Omental fat pad (tissue), 4 donors: ENCODE measurements around the gene DCP1B. TPM values are rescaled to one million over a fixed set of nuclear protein-coding genes. Genes with fewer than 3 reads are reported as not detected.

Experiments used
- ATAC-seq: fragments of 150-250 bp; one replicate; pipeline ENCODE4 v1.9.1; 2016; ENCODE audit warnings: mild to moderate bottlenecking, moderate library complexity; ENCODE audit not compliant: low FRiP score
- DNase-seq: peaks from one replicate; pipeline ENCODE4 v3.0.0-alpha.2; 2019; ENCODE audit warnings: low spot score
- total RNA-seq, 4 donors: library from RNA; depleted of rRNA; stranded (reverse); fragments of >200 nt; gene quantifications; one replicate each; pipeline ENCODE4 v1.1.0, GENCODE V29; 2016
- TF ChIP-seq, protein P1 (sequence below), 3 donors: fragments of 450-650 bp; IDR thresholded peaks; one replicate each; pipeline ENCODE4 v1.5.1; 2016 to 2017; ENCODE audit warnings: antibody characterized with exemption in 3 of 3, mild to moderate bottlenecking in 3 of 3, moderate library complexity in 2 of 3

Gene DCP1B
- total RNA-seq, 4 donors from 2014 or later, result 7.2 to 19.2 (median 9.9) TPM

DNA sequence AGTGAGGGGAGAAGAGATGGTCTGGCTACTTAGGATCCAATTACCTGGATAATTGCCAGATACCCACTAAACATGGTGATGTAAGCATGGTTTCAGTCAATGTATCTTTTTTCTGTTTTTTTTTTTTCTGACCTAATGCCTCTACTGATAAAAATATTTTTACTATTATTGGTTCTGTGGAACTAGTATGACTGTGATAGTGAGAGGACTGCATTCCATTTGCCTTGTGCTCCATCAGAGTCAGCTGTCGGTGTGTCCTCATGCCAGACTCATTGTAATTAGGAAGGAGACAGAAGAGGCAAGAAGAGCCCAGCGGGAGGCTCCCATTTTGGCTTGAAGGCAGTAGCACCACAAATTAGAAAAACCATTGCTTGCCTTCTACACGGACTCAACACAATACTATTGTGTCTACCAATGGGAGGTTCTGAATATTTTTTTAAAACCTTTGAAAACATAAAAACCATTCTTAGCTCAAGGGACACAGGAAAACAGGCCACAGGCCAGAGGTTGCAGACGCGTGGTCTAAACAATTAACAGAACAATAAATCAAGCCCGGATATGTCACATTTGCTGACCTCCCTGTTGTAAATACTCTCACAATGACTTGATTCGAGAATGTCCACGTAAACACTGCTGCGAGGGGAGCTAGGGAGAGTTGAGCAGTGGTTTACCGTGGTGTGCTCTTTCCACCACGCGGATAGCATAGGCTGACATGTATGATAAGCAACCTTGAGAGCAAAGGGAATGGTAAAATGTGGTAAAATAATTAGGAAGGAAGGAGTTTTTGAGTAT is 13.5 kb upstream of the DCP1B start:
- TF ChIP-seq, protein P1, sequence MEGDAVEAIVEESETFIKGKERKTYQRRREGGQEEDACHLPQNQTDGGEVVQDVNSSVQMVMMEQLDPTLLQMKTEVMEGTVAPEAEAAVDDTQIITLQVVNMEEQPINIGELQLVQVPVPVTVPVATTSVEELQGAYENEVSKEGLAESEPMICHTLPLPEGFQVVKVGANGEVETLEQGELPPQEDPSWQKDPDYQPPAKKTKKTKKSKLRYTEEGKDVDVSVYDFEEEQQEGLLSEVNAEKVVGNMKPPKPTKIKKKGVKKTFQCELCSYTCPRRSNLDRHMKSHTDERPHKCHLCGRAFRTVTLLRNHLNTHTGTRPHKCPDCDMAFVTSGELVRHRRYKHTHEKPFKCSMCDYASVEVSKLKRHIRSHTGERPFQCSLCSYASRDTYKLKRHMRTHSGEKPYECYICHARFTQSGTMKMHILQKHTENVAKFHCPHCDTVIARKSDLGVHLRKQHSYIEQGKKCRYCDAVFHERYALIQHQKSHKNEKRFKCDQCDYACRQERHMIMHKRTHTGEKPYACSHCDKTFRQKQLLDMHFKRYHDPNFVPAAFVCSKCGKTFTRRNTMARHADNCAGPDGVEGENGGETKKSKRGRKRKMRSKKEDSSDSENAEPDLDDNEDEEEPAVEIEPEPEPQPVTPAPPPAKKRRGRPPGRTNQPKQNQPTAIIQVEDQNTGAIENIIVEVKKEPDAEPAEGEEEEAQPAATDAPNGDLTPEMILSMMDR (IDR thresholded peaks at IDR 0.05), result no peak
- DNase-seq, result no peak
- ATAC-seq, result no peak

GRCh38 chr12:2016862-2017545 is 12.7 kb upstream of the DCP1B start:
- TF ChIP-seq, protein P1 (IDR thresholded peaks at IDR 0.05), result no peak
- no peak for DNase-seq
- ATAC-seq, result no peak

DNA sequence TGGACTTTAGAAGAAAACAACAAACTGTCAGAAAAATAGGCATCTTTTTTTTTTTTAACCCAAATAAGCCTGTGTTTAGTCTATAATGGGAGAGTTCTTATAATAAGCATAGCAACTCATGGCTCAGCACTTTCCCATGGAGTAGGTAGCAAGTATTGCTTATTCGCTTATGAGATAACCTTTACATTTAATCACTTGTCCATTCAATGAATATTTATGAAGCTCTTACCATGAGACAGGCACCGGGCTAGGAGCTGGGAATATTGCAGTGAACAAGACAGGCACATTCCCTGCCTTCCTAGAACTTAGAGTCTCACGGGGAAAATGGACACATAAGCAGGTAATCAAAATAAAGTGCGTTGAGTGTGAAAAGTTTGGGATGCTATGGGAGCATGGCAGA is 10.0 kb upstream of the DCP1B start:
- DNase-seq (no peak), ATAC-seq (no peak)
- TF ChIP-seq, protein P1 (IDR thresholded peaks at IDR 0.05), result no peak

DNA sequence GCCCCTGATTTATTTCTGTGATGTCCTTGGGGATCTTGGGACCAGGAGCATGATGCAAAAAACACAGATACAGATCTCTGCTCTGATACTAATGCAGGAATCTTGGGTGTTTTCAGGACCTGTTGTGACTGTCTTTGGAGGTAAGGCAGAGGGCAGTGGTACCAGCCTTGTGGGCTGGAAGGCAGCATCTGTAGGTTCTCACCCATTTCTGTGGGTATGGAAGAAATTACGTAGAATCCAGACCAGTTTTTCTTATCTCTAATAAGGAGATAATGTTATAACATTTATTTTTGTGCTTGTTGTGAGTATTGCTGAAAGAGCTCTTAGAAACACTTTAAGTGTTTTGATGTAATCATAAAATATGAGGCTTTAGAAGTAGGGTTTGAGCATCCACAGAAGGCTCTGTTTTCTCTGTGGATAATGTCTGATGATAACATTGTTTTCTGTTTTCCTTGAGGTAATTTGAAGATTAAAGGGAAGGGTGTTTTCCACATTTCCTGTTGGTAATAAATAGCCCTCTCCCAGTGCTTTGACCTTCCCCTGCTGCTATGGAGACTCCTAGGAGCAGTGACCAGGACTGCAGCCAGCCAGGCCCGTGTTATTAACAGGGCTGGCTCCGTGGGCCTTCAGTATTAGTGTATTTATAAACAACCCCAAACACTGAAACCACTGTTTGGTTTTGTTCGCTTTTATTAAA is 9.4 kb upstream of the DCP1B start:
- DNase-seq (no peak), ATAC-seq (no peak)
- TF ChIP-seq, protein P1 (IDR thresholded peaks at IDR 0.05), result no peak

DNA sequence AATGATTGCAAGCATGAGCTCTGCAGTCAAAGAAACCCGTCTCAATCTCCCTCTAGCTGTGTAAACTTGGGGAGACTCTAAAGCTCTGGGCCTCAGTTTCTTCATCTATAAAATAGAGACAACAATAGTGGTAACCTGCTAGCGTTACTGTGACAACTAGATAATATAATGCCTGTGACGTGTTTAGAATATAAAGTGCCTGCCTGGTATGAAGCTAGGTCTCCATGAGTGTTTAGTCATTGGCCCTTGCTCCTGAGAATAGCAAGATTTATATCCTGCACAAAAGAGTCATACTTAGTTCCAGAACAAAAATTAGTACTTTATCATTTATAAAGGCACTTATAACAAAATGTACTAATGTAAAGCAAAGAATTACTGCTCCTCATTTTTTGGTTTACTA is 8.8 kb upstream of the DCP1B start:
- TF ChIP-seq, protein P1 (IDR thresholded peaks at IDR 0.05), result no peak
- DNase-seq (no peak), ATAC-seq (no peak)

GRCh38 chr12:2011643-2012607 is 7.7 kb upstream of the DCP1B start:
- DNase-seq (no peak), ATAC-seq (no peak)
- TF ChIP-seq, protein P1 (IDR thresholded peaks at IDR 0.05), result no peak
